ENCODE measurements around the gene KSR1. TPM values are rescaled to one million over a fixed set of nuclear protein-coding genes. Genes with fewer than 3 reads are reported as not detected.
"Not testable (repeated sequence)": the region's sequence is repeated elsewhere in the genome, so short reads cannot be mapped to it uniquely, and the experiment has no call there.

Gene KSR1
- total RNA-seq, 1 donor from 2014 or later, result 59.6 TPM

DNA sequence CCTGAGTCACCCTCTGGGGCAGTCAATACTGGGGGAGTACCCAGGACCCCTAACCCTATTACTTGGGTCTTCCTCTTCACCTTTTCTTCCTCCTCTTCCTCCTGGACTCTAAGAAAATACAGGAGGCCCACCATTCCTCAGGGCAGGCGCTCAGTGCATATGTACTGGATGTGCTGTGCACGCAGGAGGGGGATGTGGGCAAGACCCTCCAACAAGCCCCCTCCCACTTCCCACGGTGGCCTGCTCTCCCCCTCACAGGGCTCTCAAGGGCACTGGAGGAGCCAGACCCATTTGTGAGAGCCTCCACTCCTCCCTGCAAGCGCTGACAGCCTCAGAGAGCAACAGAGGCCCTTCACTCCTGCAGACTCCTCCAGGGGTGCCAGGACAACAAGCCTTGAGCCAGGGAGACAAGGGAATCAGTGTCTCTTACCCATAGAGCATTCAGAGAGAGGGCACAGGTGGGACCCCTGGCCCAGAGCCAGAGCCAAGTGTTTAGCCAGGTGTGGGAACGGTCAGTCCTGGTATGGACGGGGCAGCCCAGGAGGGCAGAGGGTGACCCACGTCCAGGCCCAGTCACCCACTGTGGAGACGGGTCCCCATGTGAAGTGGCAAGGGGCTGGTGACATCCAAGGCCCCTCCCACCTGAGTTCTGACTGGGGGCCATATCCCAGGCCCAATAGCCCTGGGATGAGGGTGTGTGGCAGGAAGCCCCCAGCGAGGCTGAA lies 27.3 kb upstream of the KSR1 start:
- DNase-seq (no peak), ATAC-seq (no peak)
- H3K4me1 ChIP-seq, result no peaks in the 10 kb centered on the region
- intact Hi-C loops (cut with DNase I), result no loop called here
- H3K4me3 ChIP-seq, result no peak overlapping the region
- H3K27me3 ChIP-seq (ENCODE audit: low read depth), result no peaks in the 10 kb centered on the region
- no peaks in the 10 kb centered on the region for H3K9me3 ChIP-seq
- H3K36me3 ChIP-seq, result no peaks in the 10 kb centered on the region
- no peak overlapping the region for H3K27ac ChIP-seq
- TF ChIP-seq, protein P1, sequence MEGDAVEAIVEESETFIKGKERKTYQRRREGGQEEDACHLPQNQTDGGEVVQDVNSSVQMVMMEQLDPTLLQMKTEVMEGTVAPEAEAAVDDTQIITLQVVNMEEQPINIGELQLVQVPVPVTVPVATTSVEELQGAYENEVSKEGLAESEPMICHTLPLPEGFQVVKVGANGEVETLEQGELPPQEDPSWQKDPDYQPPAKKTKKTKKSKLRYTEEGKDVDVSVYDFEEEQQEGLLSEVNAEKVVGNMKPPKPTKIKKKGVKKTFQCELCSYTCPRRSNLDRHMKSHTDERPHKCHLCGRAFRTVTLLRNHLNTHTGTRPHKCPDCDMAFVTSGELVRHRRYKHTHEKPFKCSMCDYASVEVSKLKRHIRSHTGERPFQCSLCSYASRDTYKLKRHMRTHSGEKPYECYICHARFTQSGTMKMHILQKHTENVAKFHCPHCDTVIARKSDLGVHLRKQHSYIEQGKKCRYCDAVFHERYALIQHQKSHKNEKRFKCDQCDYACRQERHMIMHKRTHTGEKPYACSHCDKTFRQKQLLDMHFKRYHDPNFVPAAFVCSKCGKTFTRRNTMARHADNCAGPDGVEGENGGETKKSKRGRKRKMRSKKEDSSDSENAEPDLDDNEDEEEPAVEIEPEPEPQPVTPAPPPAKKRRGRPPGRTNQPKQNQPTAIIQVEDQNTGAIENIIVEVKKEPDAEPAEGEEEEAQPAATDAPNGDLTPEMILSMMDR (IDR thresholded peaks at IDR 0.05), result no peak

DNA sequence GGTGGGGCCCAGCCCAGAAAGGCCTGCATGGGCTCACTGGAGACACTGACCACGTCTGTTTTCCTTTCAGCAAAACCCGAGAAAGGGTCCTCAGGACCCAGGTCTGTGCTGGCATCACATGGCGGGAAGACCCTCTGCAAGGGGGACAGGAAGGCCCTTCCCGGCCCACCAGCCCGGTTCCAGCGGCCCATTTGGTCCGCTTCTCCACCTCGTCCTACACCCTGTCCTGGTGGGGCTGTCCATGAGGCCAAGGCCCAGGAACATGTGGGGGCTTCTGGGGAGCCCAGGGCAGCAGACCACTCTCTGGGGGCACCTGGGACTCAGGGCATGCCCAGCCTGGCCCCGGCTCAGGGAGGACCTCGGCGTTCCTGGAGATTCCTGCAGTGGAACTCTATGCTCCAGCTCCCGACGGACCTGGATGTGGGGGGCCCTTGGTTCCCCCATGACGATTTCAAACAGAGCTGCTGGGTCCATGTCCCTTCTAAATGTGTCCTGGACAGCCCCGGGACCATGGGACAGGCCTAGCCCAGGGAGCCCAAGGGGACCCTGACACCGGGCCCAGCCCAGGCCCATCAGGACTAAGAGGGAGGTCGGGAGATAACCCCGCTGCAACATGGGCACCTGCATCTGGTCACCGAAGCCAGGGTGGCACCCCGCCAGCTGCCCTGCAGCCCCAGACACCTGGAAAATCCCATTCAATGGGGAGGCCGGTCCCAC lies 26.4 kb upstream of the KSR1 start:
- H3K36me3 ChIP-seq, result no peaks in the 10 kb centered on the region
- no peak overlapping the region for H3K4me3 ChIP-seq
- no peaks in the 10 kb centered on the region for H3K9me3 ChIP-seq
- H3K27ac ChIP-seq, result no peak overlapping the region
- no peaks in the 10 kb centered on the region for H3K27me3 ChIP-seq (ENCODE audit: low read depth)
- DNase-seq, result no peak
- intact Hi-C loops (cut with DNase I), result no loop called here
- peak in 1 of 2 donors; percentile 18 for ATAC-seq
- no peaks in the 10 kb centered on the region for H3K4me1 ChIP-seq
- TF ChIP-seq, protein P1 (IDR thresholded peaks at IDR 0.05), result no peak

DNA sequence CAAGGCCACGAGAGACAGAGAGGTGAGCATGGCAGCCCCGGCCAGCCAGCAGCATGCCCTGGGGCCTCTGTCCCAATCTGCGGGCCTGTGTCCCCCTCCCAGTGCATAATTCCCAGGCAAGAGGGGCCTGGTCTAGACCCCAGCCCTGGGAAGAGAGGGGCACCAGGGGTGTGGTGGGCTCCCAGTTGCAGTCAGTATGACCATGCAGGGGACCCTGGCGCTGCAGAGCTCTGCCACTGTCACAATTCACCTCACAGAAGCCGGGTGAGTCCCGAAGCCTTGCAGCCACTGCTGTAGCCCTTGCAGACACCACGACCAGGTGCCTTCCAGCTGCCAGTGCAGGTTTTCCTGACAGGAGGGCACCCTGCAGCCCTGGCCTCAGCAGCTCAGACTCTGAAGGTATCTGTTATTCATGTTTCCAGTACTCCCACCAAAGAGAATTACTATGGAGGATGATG lies 25.8 kb upstream of the KSR1 start:
- intact Hi-C loops (cut with DNase I), result no loop called here
- H3K27me3 ChIP-seq (ENCODE audit: low read depth), result no peaks in the 10 kb centered on the region
- no peaks in the 10 kb centered on the region for H3K4me1 ChIP-seq
- H3K36me3 ChIP-seq, result no peaks in the 10 kb centered on the region
- DNase-seq (no peak), ATAC-seq (peak in 1 of 2 donors; percentile 9)
- TF ChIP-seq, protein P1 (IDR thresholded peaks at IDR 0.05), result no peak
- no peaks in the 10 kb centered on the region for H3K9me3 ChIP-seq
- no peak overlapping the region for H3K4me3 ChIP-seq
- no peak overlapping the region for H3K27ac ChIP-seq

DNA sequence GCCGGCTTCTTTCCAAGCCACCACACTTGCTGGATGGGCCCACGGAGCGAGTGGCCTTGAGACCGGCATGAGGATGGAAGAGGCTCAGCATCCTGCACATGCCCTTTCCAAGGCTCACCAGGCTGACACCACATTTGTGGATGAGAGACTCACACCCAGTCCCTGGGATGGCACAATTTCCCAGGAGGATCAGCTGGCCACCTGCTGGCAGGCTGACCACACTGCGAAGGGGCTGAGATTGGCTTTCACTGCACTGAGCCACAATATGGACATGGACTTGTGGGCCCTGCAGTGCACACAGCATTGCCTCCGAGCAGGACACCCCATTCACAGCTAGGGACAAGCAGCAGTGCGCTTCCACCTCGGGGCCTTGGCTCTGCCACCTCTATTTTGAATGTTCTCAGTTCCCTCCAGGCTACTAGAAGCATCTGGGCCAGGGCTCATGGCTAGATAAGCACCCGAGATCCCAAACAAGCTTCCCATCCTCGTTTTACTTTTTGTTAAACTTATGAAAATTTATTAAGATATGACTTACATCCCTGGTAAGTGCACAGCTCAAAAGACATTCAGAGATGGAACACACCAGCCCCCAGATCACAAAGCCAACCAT lies 25.3 kb upstream of the KSR1 start:
- H3K27me3 ChIP-seq (ENCODE audit: low read depth), result no peaks in the 10 kb centered on the region
- H3K27ac ChIP-seq, result no peak overlapping the region
- ATAC-seq (peak; percentile 68 to 75), DNase-seq (no peak)
- TF ChIP-seq, protein P1 (IDR thresholded peaks at IDR 0.05), result peak; percentile 60
- no peaks in the 10 kb centered on the region for H3K36me3 ChIP-seq
- H3K9me3 ChIP-seq, result no peaks in the 10 kb centered on the region
- no peak overlapping the region for H3K4me3 ChIP-seq
- intact Hi-C loops (cut with DNase I), result no loop called here
- no peaks in the 10 kb centered on the region for H3K4me1 ChIP-seq

DNA sequence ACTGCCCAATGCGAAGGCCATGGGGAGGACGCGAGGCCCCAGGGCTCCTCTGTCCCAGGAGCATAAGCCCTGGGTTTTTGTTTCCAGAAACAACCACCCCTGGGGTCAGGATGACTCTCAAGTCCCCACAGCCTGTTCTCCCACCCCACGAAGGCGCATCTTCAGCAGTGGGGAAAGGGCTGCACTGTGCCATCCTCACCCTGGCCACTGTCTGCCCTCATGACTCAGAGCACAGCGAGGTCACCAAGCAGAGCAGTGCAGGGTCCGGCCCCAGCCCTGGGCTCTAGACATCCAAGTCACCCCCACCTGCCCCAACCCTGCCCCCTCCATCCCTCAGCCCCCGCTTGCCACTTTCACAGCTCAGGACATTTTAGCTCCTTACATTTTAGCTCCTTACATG lies 22.7 kb upstream of the KSR1 start:
- H3K36me3 ChIP-seq, result no peaks in the 10 kb centered on the region
- intact Hi-C loops (cut with DNase I), result no loop called here

DNA sequence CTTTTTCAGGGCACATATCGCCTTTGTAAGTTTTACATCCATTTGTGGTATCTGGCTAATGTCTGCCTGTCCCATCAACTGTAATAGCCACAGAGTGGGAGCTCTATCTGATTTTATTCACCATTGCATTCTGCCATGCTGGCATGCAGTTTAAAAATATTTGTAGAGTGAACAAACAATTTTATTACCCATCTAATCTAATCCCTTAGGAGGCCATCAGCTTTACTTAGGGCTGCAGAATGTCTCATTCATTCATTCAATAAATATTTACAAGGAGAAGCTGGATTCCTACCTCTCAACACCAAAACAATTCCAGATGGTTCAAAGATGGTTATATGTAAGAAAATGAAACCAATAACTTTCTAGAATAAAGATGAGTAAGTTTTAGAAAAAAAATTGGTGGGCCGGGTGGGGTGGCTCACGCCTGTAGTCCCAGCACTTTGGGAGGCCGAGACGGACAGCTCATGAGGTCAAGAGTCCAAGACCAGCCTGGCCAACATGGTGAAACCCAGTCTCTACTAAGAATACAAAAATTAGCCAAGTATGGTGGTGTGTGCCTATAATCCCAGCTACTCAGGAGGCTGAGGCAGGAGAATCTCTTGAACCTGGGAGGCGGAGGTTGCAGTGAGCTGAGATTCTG lies 20.7 kb upstream of the KSR1 start:
- H3K27ac ChIP-seq; intact Hi-C loops (cut with DNase I); H3K4me3 ChIP-seq; H3K4me1 ChIP-seq; DNase-seq; H3K9me3 ChIP-seq; H3K27me3 ChIP-seq (ENCODE audit: low read depth); ATAC-seq; H3K36me3 ChIP-seq: not testable (repeated sequence)

More for the DNA sequence above, 22.7 kb upstream of the KSR1 start:
- no peaks in the 10 kb centered on the region for H3K9me3 ChIP-seq
- TF ChIP-seq, protein P1 (IDR thresholded peaks at IDR 0.05), result no peak
- ATAC-seq (peak in 1 of 2 donors; percentile 23), DNase-seq (no peak)
- no peak overlapping the region for H3K4me3 ChIP-seq
- no peaks in the 10 kb centered on the region for H3K4me1 ChIP-seq
- no peak overlapping the region for H3K27ac ChIP-seq
- no peaks in the 10 kb centered on the region for H3K27me3 ChIP-seq (ENCODE audit: low read depth)
